GM21528 (cell line): ENCODE data around the gene ABHD3.
"Not testable (repeated sequence)": the region's sequence is repeated elsewhere in the genome, so short reads cannot be mapped to it uniquely, and the experiment has no call there.

ENCODE experiments used
- ATAC-seq: cut with Tn5 transposase; IDR thresholded peaks from one replicate; pipeline ENCODE4 v1.9.1; 2021; ENCODE audit warnings: mild to moderate bottlenecking, moderate library complexity; ENCODE audit not compliant: unreplicated experiment, low FRiP score

ABHD3 gene

GRCh38 chr18:21704603-21705364 lies at the start of gene ABHD3:
Gene ABHD3 (minus strand): TSS chr18:21704774. CDS start chr18:21704665, 109 bp downstream.
- peak; percentile 95 for ATAC-seq

- no peak for ATAC-seq
Observed at GRCh38 chr18:21747764-21748693, 43.5 kb upstream of the ABHD3 start.

GRCh38 chr18:21747268-21747667 lies 42.7 kb upstream of the ABHD3 start:
- no peak for ATAC-seq

- no peak for ATAC-seq
Observed at GRCh38 chr18:21745231-21745630, 40.7 kb upstream of the ABHD3 start.

- ATAC-seq: no peak
Observed at GRCh38 chr18:21743166-21743832, 38.7 kb upstream of the ABHD3 start.

GRCh38 chr18:21742315-21742687 lies 37.7 kb upstream of the ABHD3 start:
- ATAC-seq: no peak

- ATAC-seq: peak; percentile 28
Observed at GRCh38 chr18:21741562-21742314, 37.2 kb upstream of the ABHD3 start.

- ATAC-seq: no peak
Observed at GRCh38 chr18:21741312-21741561, 36.7 kb upstream of the ABHD3 start.

GRCh38 chr18:21740538-21741311 lies 36.2 kb upstream of the ABHD3 start, which contains the start of gene MIB1:
Gene MIB1 (plus strand): TSS chr18:21740792. CDS start chr18:21741584, 792 bp downstream.
- ATAC-seq: peak; percentile 97

- peak; percentile 23 for ATAC-seq
Observed at GRCh38 chr18:21739604-21740537, 35.3 kb upstream of the ABHD3 start.

- ATAC-seq: not testable (repeated sequence)
Observed at GRCh38 chr18:21736926-21737325, 32.4 kb upstream of the ABHD3 start.

GRCh38 chr18:21735452-21736015 lies 31.0 kb upstream of the ABHD3 start:
- ATAC-seq: no peak

GRCh38 chr18:21733011-21733410 lies 28.4 kb upstream of the ABHD3 start:
- ATAC-seq: no peak

GRCh38 chr18:21727702-21728101 lies 23.1 kb upstream of the ABHD3 start:
- no peak for ATAC-seq

GRCh38 chr18:21725201-21725600 lies 20.6 kb upstream of the ABHD3 start:
- ATAC-seq: no peak

GRCh38 chr18:21722687-21723086 lies 18.1 kb upstream of the ABHD3 start:
- ATAC-seq: no peak

GRCh38 chr18:21714474-21714873 lies 9.9 kb upstream of the ABHD3 start:
- ATAC-seq: no peak

- ATAC-seq: not testable (repeated sequence)
Observed at GRCh38 chr18:21707130-21707529, 2.6 kb upstream of the ABHD3 start.
